ENCODE measurements around the gene TNNC1. TPM values are rescaled to one million over a fixed set of nuclear protein-coding genes. Genes with fewer than 3 reads are reported as not detected.

TNNC1 gene
- total RNA-seq, 1 donor from 2014 or later: 12.4 TPM

DNA sequence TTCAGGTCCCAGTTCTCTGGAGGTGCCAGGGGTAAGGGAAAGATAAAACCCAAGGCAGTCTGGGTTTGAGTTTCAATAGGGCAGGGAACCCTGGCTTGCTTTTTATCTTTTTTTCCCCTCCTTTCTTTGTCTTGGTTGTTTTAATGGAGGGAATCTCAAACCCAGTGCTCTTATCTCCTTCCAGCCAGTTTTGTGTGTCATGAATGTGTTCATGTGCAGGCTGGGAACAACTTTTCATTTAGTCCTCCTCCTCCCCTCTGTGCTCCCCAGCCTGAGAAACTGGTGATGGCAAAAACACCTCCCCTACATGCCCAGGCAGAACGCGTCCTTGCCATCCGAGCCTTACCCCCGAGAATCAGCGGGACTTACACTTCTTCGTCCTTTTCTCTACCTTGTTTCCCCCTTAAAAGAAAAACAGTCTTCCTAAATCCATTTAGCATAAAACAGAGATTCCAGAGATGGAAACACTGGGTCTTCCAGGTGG lies 19.8 kb downstream of the TNNC1 start:
- no peak overlapping the region for H3K27ac Mint-ChIP-seq (ENCODE audit: unreplicated experiment)
- H3K9ac ChIP-seq (ENCODE audit: low read length): no peak overlapping the region
- H3K27ac ChIP-seq (ENCODE audit: low read depth, low read length): no peak overlapping the region

DNA sequence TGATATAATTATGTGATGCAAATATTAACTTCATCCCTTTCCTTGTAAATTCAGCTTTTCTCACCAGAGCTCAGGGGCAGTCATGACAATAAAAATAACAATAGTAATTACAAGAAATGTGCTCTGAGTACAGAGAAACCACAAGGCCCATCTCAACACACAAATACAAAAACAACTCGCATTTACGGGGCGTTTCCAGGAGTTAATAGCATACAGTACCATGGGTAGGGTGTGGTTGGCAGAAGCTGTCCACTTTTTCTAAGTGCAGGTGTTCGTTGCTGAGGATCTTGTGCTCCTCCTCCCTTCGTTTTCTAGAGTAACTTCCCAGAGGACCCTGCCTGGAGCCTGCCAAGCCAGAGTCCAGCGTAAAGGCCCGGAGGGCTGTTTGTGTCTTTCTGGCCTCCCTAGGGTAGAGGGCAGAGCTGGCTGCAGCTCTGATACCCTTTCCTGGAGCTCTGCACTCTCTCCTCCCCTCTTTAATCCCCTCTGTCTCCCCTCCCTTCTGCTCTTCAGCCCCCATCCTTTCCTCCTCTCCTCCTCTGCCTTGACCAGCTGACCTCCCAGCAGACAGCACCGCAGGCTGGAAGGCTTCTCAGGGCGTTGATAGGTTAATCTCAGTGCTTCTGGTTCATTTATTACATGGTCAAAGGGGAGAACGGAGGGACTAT lies 20.4 kb downstream of the TNNC1 start:
- Mint-ChIP-seq H3K4me3 (ENCODE audit: unreplicated experiment) (no peak overlapping the region), H3K27ac (ENCODE audit: unreplicated experiment) (no peak overlapping the region), H3K36me3 (ENCODE audit: low read depth, unreplicated experiment) (no peaks in the 10 kb centered on the region), H3K27me3 (ENCODE audit: low read depth, unreplicated experiment) (peaks cover 27% of the 10 kb centered on the region), H3K4me1 (ENCODE audit: low read depth, unreplicated experiment) (peaks cover 5% of the 10 kb centered on the region), H3K9me3 (ENCODE audit: unreplicated experiment) (no peaks in the 10 kb centered on the region)
- Histone ChIP-seq H3K79me2 (ENCODE audit: insufficient read depth, low read length) (no peaks in the 10 kb centered on the region), H3K4me2 (ENCODE audit: low read length) (no peak overlapping the region), H3K27me3 (ENCODE audit: insufficient read depth, low read length) (peaks cover 3% of the 10 kb centered on the region), H3K4me3 (ENCODE audit: insufficient read depth, low read depth, low read length) (no peak overlapping the region), H3K36me3 (ENCODE audit: insufficient read depth, low read length) (no peaks in the 10 kb centered on the region), H3K4me1 (ENCODE audit: insufficient read depth, low read length) (peaks cover 5% of the 10 kb centered on the region), H2AFZ (ENCODE audit: low read depth, low read length) (no peak overlapping the region), H4K20me1 (ENCODE audit: insufficient read depth, low read length) (no peaks in the 10 kb centered on the region), H3K27ac (ENCODE audit: low read depth, low read length) (no peak overlapping the region), H3K9me3 (ENCODE audit: insufficient read depth, low read depth, low read length) (no peaks in the 10 kb centered on the region), H3K9ac (ENCODE audit: low read length) (no peak overlapping the region)
- FAIRE-seq (no peak), DNase-seq (ENCODE audit: low read depth) (no peak)
- TF ChIP-seq, protein P1, sequence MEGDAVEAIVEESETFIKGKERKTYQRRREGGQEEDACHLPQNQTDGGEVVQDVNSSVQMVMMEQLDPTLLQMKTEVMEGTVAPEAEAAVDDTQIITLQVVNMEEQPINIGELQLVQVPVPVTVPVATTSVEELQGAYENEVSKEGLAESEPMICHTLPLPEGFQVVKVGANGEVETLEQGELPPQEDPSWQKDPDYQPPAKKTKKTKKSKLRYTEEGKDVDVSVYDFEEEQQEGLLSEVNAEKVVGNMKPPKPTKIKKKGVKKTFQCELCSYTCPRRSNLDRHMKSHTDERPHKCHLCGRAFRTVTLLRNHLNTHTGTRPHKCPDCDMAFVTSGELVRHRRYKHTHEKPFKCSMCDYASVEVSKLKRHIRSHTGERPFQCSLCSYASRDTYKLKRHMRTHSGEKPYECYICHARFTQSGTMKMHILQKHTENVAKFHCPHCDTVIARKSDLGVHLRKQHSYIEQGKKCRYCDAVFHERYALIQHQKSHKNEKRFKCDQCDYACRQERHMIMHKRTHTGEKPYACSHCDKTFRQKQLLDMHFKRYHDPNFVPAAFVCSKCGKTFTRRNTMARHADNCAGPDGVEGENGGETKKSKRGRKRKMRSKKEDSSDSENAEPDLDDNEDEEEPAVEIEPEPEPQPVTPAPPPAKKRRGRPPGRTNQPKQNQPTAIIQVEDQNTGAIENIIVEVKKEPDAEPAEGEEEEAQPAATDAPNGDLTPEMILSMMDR (IDR thresholded peaks at IDR 0.05; ENCODE audit: insufficient read depth, low read depth, low read length): no peak
- TF ChIP-seq EZH2 (IDR thresholded peaks at IDR 0.05; ENCODE audit: insufficient read depth, low read length): no peak

More for the DNA sequence above, 19.8 kb downstream of the TNNC1 start:
- H3K4me1 ChIP-seq (ENCODE audit: insufficient read depth, low read length): peaks cover 5% of the 10 kb centered on the region
- DNase-seq (ENCODE audit: low read depth) (no peak), FAIRE-seq (no peak)
- Mint-ChIP-seq H3K4me3 (ENCODE audit: unreplicated experiment) (peak overlapping the region; percentile 63), H3K36me3 (ENCODE audit: low read depth, unreplicated experiment) (no peaks in the 10 kb centered on the region), H3K4me1 (ENCODE audit: low read depth, unreplicated experiment) (peaks cover 5% of the 10 kb centered on the region), H3K9me3 (ENCODE audit: unreplicated experiment) (no peaks in the 10 kb centered on the region), H3K27me3 (ENCODE audit: low read depth, unreplicated experiment) (peaks cover 27% of the 10 kb centered on the region)
- H3K4me3 ChIP-seq (ENCODE audit: insufficient read depth, low read depth, low read length): no peak overlapping the region
- H3K27me3 ChIP-seq (ENCODE audit: insufficient read depth, low read length): peaks cover 3% of the 10 kb centered on the region
- H2AFZ ChIP-seq (ENCODE audit: low read depth, low read length): no peak overlapping the region
- TF ChIP-seq, protein P1 (IDR thresholded peaks at IDR 0.05; ENCODE audit: insufficient read depth, low read depth, low read length): no peak
- no peak for TF ChIP-seq EZH2 (IDR thresholded peaks at IDR 0.05; ENCODE audit: insufficient read depth, low read length)
- H3K9me3 ChIP-seq (ENCODE audit: insufficient read depth, low read depth, low read length): no peaks in the 10 kb centered on the region
- no peaks in the 10 kb centered on the region for H4K20me1 ChIP-seq (ENCODE audit: insufficient read depth, low read length)
- H3K36me3 ChIP-seq (ENCODE audit: insufficient read depth, low read length): no peaks in the 10 kb centered on the region
- H3K4me2 ChIP-seq (ENCODE audit: low read length): no peak overlapping the region
- no peaks in the 10 kb centered on the region for H3K79me2 ChIP-seq (ENCODE audit: insufficient read depth, low read length)

DNA sequence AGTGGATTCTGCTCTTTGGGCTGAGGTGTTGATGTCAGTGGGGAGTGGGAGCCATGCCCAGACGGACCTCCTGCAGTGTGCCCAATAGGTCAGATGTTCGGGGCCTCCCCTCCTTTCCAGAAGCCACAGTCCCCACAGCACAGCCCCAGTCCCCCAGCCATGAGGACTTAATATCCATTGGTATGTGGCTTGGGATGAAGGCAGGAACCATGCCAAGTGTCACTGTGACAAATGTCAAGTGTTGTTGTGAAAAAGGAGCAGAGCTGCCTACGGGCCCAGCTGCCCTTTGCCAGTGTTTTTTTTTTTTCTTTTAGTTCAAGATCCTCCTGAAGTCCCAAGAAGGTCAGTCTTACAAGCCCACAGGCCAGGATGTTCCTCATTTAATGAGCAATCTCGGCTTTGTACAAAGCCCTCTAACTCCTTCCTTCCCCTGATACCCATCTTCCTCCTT lies 21.1 kb downstream of the TNNC1 start:
- no peaks in the 10 kb centered on the region for H3K79me2 ChIP-seq (ENCODE audit: insufficient read depth, low read length)
- DNase-seq (ENCODE audit: low read depth): no peak
- no peak overlapping the region for H3K4me2 ChIP-seq (ENCODE audit: low read length)
- no peak overlapping the region for H3K9ac ChIP-seq (ENCODE audit: low read length)
- H3K4me3 Mint-ChIP-seq (ENCODE audit: unreplicated experiment): no peak overlapping the region
- H3K9me3 ChIP-seq (ENCODE audit: insufficient read depth, low read depth, low read length): no peaks in the 10 kb centered on the region
- no peak overlapping the region for H3K4me3 ChIP-seq (ENCODE audit: insufficient read depth, low read depth, low read length)
- H3K27me3 ChIP-seq (ENCODE audit: insufficient read depth, low read length): peaks cover 3% of the 10 kb centered on the region
- no peaks in the 10 kb centered on the region for H3K36me3 Mint-ChIP-seq (ENCODE audit: low read depth, unreplicated experiment)
- peaks cover 25% of the 10 kb centered on the region for H3K27me3 Mint-ChIP-seq (ENCODE audit: low read depth, unreplicated experiment)
- no peak overlapping the region for H2AFZ ChIP-seq (ENCODE audit: low read depth, low read length)
- no peaks in the 10 kb centered on the region for H4K20me1 ChIP-seq (ENCODE audit: insufficient read depth, low read length)
- peaks cover 5% of the 10 kb centered on the region for H3K4me1 Mint-ChIP-seq (ENCODE audit: low read depth, unreplicated experiment)
- FAIRE-seq: no peak
- TF ChIP-seq, protein P1 (IDR thresholded peaks at IDR 0.05; ENCODE audit: insufficient read depth, low read depth, low read length): no peak
- TF ChIP-seq EZH2 (IDR thresholded peaks at IDR 0.05; ENCODE audit: insufficient read depth, low read length): no peak
- H3K27ac Mint-ChIP-seq (ENCODE audit: unreplicated experiment): no peak overlapping the region
- no peaks in the 10 kb centered on the region for H3K9me3 Mint-ChIP-seq (ENCODE audit: unreplicated experiment)
- no peak overlapping the region for H3K27ac ChIP-seq (ENCODE audit: low read depth, low read length)
- peaks cover 5% of the 10 kb centered on the region for H3K4me1 ChIP-seq (ENCODE audit: insufficient read depth, low read length)
- H3K36me3 ChIP-seq (ENCODE audit: insufficient read depth, low read length): no peaks in the 10 kb centered on the region

Data from astrocyte (in vitro differentiated cells and primary cell).